ENCODE measurements around the gene TPRX1.

Gene TPRX1

GRCh38 chr19:47755762-47756626 is 48.4 kb downstream of the TPRX1 start:
- TF ChIP-seq MYC (IDR thresholded peaks at IDR 0.05; ENCODE audit: low read depth, low read length) (no peak), MAX (IDR thresholded peaks at IDR 0.05; ENCODE audit: low read depth, low read length) (no peak)
- DNase-seq (ENCODE audit: low read depth): peak; percentile 23
- H3K4me3 ChIP-seq (ENCODE audit: low read depth, low read length): no peak overlapping the region

DNA sequence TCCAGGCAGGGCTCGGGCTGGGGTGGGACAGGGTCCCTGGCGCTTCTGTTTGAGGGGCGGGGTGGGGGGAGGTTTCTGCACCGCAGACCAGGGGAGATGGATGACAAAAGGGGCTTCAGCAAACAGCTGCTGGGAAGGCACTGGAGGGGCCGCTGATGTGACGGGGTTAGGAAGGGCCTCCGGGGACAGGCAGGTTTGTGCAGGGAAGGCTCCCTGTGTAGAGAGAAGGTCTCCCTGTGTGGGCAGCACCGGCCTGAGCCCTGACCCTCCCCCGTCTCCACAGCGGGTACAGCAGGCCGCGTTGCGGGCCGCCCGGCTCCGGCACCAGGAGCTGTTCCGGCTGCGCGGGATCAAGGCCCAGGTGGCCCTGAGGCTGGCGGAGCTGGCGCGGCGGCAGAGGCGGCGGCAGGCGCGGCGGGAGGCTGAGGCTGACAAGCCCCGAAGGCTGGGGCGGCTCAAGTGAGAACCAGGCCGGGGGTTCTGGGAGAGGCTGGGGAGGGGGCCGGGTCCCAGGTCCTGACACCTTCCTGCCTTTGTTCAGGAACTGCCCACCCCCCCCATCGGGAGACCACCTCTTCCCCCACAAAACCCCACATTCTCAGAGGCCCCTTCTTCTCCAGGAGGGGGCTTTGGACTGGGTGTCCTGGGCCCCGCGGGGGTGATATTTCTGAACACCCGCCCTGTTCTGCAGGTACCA is 49.1 kb downstream of the TPRX1 start:
- H3K4me3 ChIP-seq (ENCODE audit: low read depth, low read length): no peak overlapping the region
- no peak for DNase-seq (ENCODE audit: low read depth)
- TF ChIP-seq POLR2A (IDR thresholded peaks at IDR 0.05; ENCODE audit: extremely low read depth, insufficient read length) (no peak), CTCF (IDR thresholded peaks at IDR 0.05; ENCODE audit: low read depth, low read length) (no peak), MYC (IDR thresholded peaks at IDR 0.05; ENCODE audit: low read depth, low read length) (no peak)

GRCh38 chr19:47754206-47755064 is 49.9 kb downstream of the TPRX1 start:
- TF ChIP-seq MYC (IDR thresholded peaks at IDR 0.05; ENCODE audit: low read depth, low read length): no peak
- no peak for TF ChIP-seq POLR2A (IDR thresholded peaks at IDR 0.05; ENCODE audit: extremely low read depth, insufficient read length)
- TF ChIP-seq MAX (IDR thresholded peaks at IDR 0.05; ENCODE audit: low read depth, low read length): no peak
- no peak for DNase-seq (ENCODE audit: low read depth)
- no peak overlapping the region for H3K4me3 ChIP-seq (ENCODE audit: low read depth, low read length)

- no peak overlapping the region for H3K4me3 ChIP-seq (ENCODE audit: low read depth, low read length)
- no peak for DNase-seq (ENCODE audit: low read depth)
- no peak for TF ChIP-seq POLR2A (IDR thresholded peaks at IDR 0.05; ENCODE audit: extremely low read depth, insufficient read length)
- no peak for TF ChIP-seq MAX (IDR thresholded peaks at IDR 0.05; ENCODE audit: low read depth, low read length)
- TF ChIP-seq CTCF (IDR thresholded peaks at IDR 0.05; ENCODE audit: low read depth, low read length): no peak
- TF ChIP-seq MYC (IDR thresholded peaks at IDR 0.05; ENCODE audit: low read depth, low read length): no peak
Measured at GRCh38 chr19:47752440-47753211, 51.7 kb downstream of the TPRX1 start.
